SKM-1 treated with dmso at 0.1 percent for 144 hours (cell line): ENCODE measurements around the gene TTC34.

Source experiments
- DNase-seq: peaks from one replicate; lab custom pipeline; 2025; ENCODE audit not compliant: unreplicated experiment; lab: John Stamatoyannopoulos, UW

Gene TTC34

GRCh38 chr1:2594001-2594640, 207.4 kb downstream of the TTC34 start:
- no peak for DNase-seq

GRCh38 chr1:2593251-2593878, 208.1 kb downstream of the TTC34 start:
- no peak for DNase-seq

GRCh38 chr1:2592672-2593071, 208.8 kb downstream of the TTC34 start:
- DNase-seq: no peak

DNA sequence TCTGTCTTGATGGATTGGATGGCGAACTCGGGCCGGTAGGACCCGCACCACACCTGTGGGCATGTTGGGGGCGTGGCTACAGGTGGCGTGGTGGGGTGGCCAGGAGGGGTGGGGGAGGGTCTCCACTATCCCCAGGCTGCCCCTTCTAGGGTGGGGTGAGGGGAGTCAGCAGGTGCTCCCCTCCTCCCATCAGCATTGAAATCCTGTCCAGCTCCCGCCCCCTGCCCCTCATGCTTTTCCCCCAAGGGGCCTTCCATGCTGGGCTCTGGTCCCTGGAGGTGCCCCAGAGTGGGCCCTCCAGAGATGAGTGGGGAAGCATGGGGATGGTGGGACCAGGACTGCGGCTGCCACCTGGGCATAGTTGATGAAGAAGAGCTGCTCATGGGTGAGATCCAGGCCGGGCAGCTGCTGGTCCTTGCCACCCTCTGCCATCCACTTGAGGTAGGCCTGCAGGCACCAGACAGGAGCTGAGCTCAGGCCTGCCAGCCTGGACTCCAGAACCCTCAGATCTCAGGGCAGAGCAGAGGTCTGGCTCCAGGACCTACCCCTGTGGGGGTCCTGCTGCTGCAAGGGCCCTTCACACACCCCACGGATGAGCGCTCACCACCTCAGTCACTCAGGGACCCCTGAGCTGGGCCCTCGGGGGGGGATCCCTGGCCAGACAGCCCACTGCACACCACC, 209.8 kb downstream of the TTC34 start:
- DNase-seq: no peak

GRCh38 chr1:2591233-2591580, 210.3 kb downstream of the TTC34 start:
- no peak for DNase-seq

DNA sequence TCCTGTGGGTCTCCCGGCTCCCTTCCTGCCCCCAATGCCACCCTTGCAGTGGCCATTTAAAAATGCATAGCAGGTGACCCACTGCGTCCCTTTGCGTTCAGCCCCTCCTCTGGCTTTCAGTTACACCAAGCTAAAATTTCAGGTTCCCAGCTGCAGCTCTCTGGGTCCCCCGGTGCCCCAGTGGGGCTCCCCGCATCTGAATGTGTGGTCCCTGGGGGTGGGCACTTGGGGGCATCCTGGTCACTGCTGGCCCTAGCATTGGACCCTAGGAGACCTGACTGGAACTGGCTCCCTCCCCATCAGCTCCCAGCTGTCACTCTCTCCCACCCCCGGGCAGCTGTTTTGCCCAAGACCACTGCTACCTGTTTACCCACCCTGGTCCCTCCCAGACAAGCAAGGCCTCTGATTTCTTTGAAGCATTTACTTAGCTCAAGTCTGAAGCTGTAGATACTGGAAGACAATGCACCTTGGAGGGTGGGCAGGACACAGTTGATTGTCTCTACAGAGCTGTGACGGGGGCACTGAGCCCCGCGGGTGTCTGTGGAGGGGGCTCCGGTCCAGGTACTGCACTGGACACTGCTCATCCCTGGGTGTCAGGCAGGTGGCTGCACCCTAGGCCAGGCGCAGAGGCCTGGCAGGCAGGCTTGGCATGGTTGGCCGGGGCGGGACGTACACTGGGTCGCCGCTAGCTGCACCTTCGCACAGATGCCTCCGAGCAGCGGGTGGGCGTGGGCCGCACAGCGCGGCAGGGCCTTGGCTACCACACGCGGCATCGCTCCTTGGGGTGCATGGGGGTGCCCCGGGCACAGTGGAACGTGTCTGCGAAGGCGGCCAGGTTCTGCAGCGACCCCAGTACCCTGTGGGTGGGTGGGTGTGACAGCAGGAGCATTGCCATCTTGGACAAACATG, 211.0 kb downstream of the TTC34 start:
- DNase-seq: no peak

GRCh38 chr1:2589431-2590232, 211.9 kb downstream of the TTC34 start:
- DNase-seq: no peak

DNA sequence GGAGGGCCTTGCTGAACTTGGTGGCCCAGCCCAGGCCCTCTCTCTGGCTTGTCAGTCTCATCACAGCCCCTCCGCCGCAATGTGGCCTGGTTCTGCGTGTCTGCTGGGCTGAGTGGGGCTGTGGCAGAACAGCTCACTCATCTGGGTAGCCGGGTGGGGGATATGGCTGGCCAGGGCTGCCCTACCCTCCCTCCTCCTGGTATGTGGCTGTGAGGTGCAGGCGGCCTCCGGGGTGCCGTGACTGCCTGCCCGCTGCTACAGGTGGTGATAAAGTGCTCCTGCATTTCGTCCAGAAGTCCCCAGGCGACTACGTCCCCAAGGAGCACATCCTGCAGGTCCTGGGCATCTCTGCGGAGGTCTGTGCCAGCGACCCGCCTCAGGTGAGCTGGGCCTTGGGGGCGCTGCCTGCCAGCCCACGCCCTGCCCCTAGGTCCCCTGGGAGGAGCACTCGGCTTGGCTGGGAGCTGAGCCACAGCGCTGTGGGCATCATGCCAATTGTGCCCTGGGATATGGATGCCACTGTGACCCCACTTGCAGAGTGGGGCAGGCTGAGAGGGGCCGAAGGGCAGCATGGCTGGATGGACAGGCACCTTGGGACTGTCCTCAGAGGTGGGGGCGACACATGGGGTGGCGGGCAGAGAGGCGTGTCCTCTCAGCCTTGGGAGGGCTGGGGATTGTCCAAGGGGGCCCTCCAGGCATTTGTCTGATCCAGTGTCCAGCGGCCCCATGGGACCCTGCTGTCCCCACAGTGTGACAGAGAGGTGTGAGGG, 212.6 kb downstream of the TTC34 start:
- DNase-seq: no peak

DNA sequence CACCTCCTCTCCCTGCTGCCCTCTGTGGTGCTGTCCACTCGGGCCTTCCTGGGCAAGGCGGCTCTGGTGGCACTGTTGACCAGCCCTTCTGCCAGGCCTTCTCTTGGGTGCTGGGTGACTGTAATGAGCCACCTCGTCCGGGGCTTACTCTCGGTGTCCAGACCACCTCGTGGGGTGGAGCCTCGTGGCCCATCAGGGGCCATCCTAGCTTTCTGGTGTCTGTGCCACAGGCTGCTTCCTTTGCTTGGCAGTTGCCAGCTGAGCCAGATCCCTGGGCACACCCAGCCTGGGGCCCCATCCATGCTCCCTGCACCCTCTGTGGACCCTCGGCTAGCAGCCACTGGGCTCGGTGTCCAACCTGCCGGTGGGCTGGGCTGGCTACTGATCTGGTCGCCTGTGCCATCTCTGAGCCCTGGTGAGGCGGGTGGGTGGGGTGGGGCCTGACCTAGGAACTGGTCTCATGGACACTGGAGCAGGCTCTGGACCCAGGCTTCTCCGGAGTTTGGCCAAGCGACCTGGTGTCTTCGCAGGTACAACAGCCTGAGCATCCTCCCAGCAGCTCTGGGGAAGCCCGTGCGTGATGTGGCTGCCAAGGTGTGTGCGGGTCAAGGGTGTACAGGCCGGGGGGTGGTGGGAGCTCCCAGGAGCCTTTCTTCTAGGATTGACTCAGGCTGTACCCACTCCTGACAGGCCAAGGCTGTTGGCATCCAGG, 213.5 kb downstream of the TTC34 start:
- no peak for DNase-seq

DNA sequence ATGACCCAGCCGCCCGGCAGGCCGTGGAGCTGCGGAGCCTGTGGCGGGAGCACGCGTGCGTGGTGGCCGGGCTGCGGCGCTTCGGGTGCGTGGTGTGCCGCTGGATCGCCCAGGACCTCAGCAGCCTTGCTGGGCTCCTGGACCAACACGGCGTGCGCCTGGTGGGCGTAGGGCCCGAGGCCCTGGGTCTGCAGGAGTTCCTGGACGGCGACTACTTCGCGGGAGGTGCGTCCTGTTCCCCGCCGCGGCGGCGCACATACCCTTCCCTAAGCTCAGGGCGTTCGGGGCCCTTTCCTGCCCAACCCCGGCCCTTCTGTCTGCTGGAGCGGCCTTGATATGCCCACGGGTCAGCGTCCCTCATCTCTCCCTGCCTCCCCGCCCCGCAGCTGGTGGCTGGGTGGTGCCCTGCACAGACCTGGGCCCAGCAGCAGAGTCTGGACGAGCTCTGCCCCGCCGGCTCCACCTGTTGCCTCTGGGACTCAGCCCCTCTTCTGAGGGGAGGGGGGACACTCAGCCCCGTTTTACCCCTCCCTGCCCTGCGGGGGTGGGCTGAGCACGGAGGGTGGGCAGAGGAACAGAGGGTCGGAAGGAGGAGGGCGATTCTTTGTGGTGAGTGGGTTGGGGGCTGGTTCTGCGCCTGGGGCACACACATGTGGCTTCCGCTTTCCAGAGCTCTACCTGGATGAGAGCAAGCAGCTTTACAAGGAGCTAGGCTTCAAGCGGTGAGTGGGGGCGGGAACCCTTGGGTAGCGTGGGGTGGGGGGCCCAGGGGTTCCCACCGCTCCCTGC, 214.2 kb downstream of the TTC34 start:
- no peak for DNase-seq

DNA sequence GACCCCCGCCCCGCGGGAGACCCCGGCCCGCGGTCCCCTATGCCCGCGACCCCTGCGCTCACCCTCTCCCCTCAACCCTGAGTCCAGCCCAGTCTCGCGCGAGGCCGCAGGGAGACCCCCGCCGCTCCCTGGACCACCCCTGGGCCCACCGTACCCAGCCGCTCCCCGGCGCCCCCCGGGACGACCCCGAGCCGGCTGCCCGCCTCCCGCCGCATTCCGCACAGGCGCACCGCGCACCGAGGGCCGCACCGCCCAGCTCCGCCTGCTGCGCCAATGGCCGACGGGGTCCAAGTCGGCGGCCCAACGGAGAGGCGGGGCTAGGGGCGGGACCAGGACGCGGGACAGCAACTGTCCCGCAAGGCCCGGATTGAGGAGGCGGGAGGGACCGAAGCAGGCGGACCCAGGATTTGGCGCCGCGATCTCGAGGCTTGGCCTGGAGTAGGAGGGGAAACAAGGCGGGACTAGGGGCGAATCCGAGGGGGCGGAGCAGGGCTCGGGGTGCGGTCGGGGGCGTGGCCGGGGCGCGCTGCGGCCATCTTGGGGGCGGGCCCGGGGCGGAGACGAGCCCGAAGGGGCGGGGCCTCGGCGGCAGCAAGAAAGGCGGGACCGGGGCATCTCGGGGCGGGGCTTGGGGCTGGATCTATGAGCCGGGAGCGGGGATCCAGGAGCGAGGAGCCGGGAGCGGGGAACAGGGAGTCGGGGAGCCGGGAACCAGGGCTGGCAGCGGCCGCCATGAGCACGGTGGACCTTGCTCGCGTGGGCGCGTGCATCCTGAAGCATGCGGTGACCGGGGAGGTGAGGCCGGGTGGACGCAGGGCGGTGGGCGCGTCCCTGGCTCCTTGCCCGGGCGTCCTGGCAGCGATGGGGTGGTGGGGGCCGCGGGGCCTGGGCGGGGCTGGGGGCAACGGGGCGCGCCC, 215.1 kb downstream of the TTC34 start, which contains the start of gene PRXL2B:
Gene PRXL2B (plus strand): TSS at position 624 of the 917 bp plus-strand sequence. CDS start 109 bp downstream, at position 733.
- peak; percentile 90 for DNase-seq
